HG02981 (cell line): ENCODE measurements around the gene RPL14.
"Not testable (repeated sequence)": the region's sequence is repeated elsewhere in the genome, so short reads cannot be mapped to it uniquely, and the experiment has no call there.

Experiments
- ATAC-seq: cut with Tn5 transposase; IDR thresholded peaks from one replicate; pipeline ENCODE4 v1.9.1; 2021; ENCODE audit warnings: mild to moderate bottlenecking, moderate library complexity; ENCODE audit not compliant: unreplicated experiment

RPL14 gene

GRCh38 chr3:40462838-40463237 lies 5.7 kb downstream of the RPL14 start:
- not testable (repeated sequence) for ATAC-seq

GRCh38 chr3:40463579-40463978 lies 6.4 kb downstream of the RPL14 start:
- no peak for ATAC-seq

GRCh38 chr3:40464339-40465110 lies 7.4 kb downstream of the RPL14 start:
- ATAC-seq, result no peak

- no peak for ATAC-seq
Observed at GRCh38 chr3:40465111-40465407, 7.9 kb downstream of the RPL14 start.

GRCh38 chr3:40465456-40465855 lies 8.3 kb downstream of the RPL14 start:
- no peak for ATAC-seq

- ATAC-seq, result no peak
Observed at GRCh38 chr3:40468018-40468417, 10.9 kb downstream of the RPL14 start.

GRCh38 chr3:40470701-40471100 lies 13.6 kb downstream of the RPL14 start:
- no peak for ATAC-seq

- ATAC-seq, result peak; percentile 78
Observed at GRCh38 chr3:40476478-40477470, 19.6 kb downstream of the RPL14 start, which contains the start of gene ZNF619. Gene ZNF619, plus strand, starts transcription at chr3:40477122. Its CDS starts 858 bp downstream, at chr3:40477980.

DNA sequence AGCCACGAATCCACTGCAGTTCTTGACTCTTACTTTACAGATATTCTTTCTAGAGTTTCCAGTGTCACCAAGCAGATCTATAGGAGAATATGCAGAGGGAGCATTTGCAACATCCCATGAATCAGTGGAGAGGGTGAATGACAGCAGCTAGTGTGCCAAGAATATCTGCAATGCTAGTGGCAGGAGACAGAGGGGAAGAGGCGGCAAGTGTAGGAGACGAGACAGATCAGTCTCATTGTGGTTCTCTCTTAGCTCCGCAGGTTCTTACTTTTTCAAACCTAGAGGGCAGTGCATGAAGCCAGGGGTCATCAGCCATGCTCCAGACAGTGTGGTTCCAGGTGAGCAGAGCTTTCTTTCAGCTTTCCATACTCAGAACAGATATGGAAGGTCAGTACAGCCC lies 20.5 kb downstream of the RPL14 start:
- ATAC-seq, result no peak

- no peak for ATAC-seq
Observed at GRCh38 chr3:40487172-40487571, 30.0 kb downstream of the RPL14 start.

DNA sequence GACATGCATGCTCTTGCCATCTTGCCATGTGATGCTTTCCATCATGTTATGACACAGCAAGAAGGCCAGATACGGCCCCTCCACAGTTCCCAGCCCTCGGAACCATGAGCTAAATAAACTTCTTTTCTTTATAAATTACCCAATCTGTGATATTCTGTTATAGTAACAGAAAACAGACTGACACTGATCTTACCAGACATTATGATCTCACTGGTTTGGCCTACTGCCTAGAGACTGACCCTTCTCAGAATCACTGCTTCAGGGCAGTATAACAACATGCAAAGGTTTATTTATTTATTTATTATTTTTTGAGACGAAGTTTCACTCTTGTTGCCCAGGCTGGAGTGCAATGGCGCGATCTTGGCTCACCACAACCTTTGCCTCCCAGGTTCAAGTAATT lies 33.8 kb downstream of the RPL14 start:
- no peak for ATAC-seq

- ATAC-seq, result no peak
Observed at GRCh38 chr3:40494698-40495097, 37.6 kb downstream of the RPL14 start.

DNA sequence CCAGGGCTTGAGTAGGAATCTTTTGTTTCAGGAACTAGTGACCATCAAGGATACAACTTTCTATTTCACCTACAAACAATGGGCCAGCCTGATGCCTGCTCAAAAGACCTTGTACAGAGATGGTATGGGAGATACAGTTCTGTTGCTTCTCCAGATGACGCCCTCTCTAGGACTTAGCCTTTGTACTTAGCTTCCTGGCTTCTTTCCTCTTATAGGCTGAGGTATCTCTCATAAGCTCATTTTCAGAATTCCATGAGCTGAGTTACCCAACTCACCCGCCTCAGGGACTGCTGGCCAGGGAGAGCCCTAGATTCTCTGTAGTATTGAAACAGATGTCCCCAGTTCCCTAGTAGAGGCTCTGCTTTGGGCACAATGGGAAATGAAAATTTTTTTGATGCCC lies 40.1 kb downstream of the RPL14 start:
- ATAC-seq, result no peak

DNA sequence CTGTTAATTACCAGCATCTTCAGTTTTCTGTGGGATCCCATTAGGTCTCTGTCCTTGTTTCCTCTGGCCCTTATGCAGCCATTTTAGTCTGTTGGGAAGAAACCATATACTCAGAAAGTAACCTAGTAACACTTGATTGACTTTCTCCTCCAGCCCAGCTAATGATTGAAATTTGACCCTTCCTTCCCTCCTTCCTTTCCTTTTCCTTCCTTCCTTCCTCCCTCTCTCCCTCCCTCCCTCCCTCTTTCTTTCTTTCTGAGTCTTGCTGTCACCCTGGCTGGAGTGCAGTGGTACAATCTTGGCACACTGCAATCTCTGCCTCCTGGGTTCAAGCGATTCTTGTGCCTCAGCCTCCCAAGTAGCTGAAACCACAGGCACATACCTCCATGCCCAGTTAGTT lies 42.8 kb downstream of the RPL14 start:
- ATAC-seq, result no peak

- ATAC-seq, result no peak
Observed at GRCh38 chr3:40502034-40502433, 44.9 kb downstream of the RPL14 start.

DNA sequence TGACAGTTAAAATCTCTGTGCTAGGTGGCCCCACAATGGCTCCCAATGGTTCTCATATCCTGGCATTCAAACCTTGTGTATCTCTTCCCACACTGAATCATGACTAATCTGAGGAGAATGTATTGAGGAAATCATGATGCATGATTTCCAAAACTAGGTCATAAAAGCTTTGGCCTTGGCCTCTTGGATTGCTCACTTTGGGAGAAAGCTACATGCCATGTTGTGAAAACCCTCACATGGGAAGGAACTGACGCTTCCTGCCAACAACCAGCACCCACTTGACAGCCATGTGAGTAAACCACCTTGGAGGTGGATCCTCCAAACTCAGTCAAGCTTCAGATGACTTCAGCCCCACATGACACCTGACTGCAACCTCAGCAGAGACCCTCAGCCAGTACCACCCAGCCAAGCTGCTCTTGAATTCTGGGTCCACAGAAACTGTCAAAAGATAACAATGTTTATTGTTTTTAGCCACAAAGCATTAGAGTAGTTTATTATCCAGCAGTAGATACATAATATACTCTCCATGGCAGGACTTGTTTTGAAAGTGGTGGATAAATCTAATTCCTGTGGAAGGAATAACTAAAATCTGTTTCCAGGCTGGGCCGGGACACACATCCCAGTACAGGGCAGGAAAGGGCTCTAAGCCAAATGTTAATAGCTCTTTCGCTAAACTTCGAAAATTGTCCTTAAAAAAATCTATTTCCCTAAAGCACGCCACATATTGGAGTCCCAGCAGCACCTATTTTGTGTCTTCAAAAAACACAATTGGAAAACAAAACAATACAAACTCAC lies 47.7 kb downstream of the RPL14 start:
- ATAC-seq, result no peak

- peak; percentile 78 for ATAC-seq
Observed at GRCh38 chr3:40505599-40506462, 48.7 kb downstream of the RPL14 start, which contains the start of gene ZNF620. Gene ZNF620, plus strand, starts transcription at chr3:40506039. Its CDS starts 314 bp downstream, at chr3:40506353.

GRCh38 chr3:40511031-40511718 lies 54.0 kb downstream of the RPL14 start:
- no peak for ATAC-seq

DNA sequence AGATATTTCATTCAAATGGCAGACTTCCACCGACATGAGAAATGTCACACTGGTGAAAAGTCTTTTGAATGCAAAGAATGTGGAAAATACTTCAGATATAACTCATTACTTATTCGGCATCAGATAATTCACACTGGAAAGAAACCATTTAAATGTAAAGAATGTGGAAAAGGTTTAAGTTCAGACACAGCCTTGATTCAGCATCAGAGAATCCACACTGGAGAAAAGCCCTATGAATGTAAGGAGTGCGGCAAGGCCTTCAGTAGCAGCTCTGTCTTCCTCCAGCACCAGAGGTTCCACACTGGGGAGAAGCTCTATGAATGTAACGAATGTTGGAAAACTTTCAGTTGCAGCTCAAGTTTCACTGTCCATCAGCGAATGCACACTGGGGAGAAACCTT lies 59.1 kb downstream of the RPL14 start:
- ATAC-seq, result no peak
